ENCODE results near the gene CNST. TPM values are rescaled to one million over a fixed set of nuclear protein-coding genes. Genes with fewer than 3 reads are reported as not detected.

CNST gene
- total RNA-seq, 2 experiments from 2014 or later: 14.6 to 25.1 TPM

DNA sequence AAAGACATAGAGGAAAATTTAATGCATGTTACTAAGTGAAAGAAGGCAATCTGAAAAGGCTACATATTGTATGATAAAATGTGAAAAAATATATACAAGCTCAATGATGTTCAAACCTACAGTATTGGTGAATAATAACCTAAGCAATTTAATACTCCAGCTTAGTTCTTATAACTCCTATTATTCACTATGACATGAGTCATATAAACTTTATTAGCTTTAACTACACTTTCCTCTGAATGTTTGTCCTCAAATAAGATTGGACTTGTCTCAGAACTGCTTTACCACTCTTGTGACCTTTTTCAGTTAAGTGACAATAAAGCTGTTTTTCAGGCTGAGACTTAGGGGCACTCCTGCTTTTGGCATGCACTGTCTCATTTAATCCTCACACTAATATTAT is 50.9 kb downstream of the CNST start:
- no peaks in the 10 kb centered on the region for H3K4me1 ChIP-seq (ENCODE audit: insufficient read depth, low read length, poor library complexity, severe bottlenecking)
- ChIA-PET POLR2A (interaction anchor here (1.0 to 1.7 kb wide), 2 partner anchors 16 to 20 kb away, joined by 3 to 8 read pairs; no protein-coding TSS in a partner anchor), CTCF (ENCODE audit: unreplicated experiment) (no interaction called here)
- no peaks in the 10 kb centered on the region for H4K20me1 ChIP-seq (ENCODE audit: insufficient read depth, low read length)
- intact Hi-C loops (cut with micrococcal nuclease; ENCODE audit: unreplicated experiment): no loop called here
- no peak for DNase-seq (ENCODE audit: low spot score)
- no peaks in the 10 kb centered on the region; the same call in 1 of the 2 replicates for H3K79me2 ChIP-seq (ENCODE audit: insufficient read depth, low read depth, low read length)
- H3K27ac ChIP-seq (ENCODE audit: low read depth, low read length, poor library complexity, severe bottlenecking): no peak overlapping the region
- H3K9me2 ChIP-seq (ENCODE audit: insufficient read depth, low read length): no peaks in the 10 kb centered on the region
- no peaks in the 10 kb centered on the region for H3K9me3 ChIP-seq (ENCODE audit: low read length)
- no peak overlapping the region for H2AFZ ChIP-seq (ENCODE audit: low read length)
- H3K4me3 ChIP-seq (ENCODE audit: low read depth, low read length, poor library complexity, severe bottlenecking): no peak overlapping the region
- BruUV-seq (replicated peaks): no TSS peak
- no peak overlapping the region for H3K4me2 ChIP-seq (ENCODE audit: low read length)
- H3K36me3 ChIP-seq (ENCODE audit: insufficient read depth, low read length): peaks cover 31% of the 10 kb centered on the region
- TF ChIP-seq, protein P1, sequence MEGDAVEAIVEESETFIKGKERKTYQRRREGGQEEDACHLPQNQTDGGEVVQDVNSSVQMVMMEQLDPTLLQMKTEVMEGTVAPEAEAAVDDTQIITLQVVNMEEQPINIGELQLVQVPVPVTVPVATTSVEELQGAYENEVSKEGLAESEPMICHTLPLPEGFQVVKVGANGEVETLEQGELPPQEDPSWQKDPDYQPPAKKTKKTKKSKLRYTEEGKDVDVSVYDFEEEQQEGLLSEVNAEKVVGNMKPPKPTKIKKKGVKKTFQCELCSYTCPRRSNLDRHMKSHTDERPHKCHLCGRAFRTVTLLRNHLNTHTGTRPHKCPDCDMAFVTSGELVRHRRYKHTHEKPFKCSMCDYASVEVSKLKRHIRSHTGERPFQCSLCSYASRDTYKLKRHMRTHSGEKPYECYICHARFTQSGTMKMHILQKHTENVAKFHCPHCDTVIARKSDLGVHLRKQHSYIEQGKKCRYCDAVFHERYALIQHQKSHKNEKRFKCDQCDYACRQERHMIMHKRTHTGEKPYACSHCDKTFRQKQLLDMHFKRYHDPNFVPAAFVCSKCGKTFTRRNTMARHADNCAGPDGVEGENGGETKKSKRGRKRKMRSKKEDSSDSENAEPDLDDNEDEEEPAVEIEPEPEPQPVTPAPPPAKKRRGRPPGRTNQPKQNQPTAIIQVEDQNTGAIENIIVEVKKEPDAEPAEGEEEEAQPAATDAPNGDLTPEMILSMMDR (conservative IDR thresholded peaks at IDR 0.05; ENCODE audit: low read length): no peak
- TF ChIP-seq EZH2phosphoT487 (IDR thresholded peaks at IDR 0.05; ENCODE audit: borderline replicate concordance, low read depth, low read length): no peak

GRCh38 chr1:246617768-246618167 is 51.5 kb downstream of the CNST start:
- no TSS peak for BruUV-seq (replicated peaks)
- no peak overlapping the region for H3K4me2 ChIP-seq (ENCODE audit: low read length)
- POLR2A ChIA-PET: interaction anchor here (1.0 to 1.9 kb wide), 3 partner anchors 11 to 20 kb away, joined by 3 to 8 read pairs (median 6); no protein-coding TSS in a partner anchor
- no peak overlapping the region for H3K4me3 ChIP-seq (ENCODE audit: low read depth, low read length, poor library complexity, severe bottlenecking)
- no peaks in the 10 kb centered on the region for H4K20me1 ChIP-seq (ENCODE audit: insufficient read depth, low read length)
- intact Hi-C loops (cut with micrococcal nuclease; ENCODE audit: unreplicated experiment): no loop called here
- H3K27ac ChIP-seq (ENCODE audit: low read depth, low read length, poor library complexity, severe bottlenecking): no peak overlapping the region
- no peak overlapping the region for H2AFZ ChIP-seq (ENCODE audit: low read length)
- H3K79me2 ChIP-seq (ENCODE audit: insufficient read depth, low read depth, low read length): no peaks in the 10 kb centered on the region; the same call in 1 of the 2 replicates
- H3K9me3 ChIP-seq (ENCODE audit: low read length): no peaks in the 10 kb centered on the region
- H3K36me3 ChIP-seq (ENCODE audit: insufficient read depth, low read length): peaks cover 36% of the 10 kb centered on the region
- TF ChIP-seq EZH2phosphoT487 (IDR thresholded peaks at IDR 0.05; ENCODE audit: borderline replicate concordance, low read depth, low read length): no peak
- TF ChIP-seq, protein P1 (conservative IDR thresholded peaks at IDR 0.05; ENCODE audit: low read length): no peak
- H3K4me1 ChIP-seq (ENCODE audit: insufficient read depth, low read length, poor library complexity, severe bottlenecking): no peaks in the 10 kb centered on the region
- CTCF ChIA-PET (ENCODE audit: unreplicated experiment): no interaction called here
- no peaks in the 10 kb centered on the region for H3K9me2 ChIP-seq (ENCODE audit: insufficient read depth, low read length)
- DNase-seq (ENCODE audit: low spot score): no peak

GRCh38 chr1:246618240-246618808 is 52.1 kb downstream of the CNST start:
- CTCF ChIA-PET (ENCODE audit: unreplicated experiment): no interaction called here
- intact Hi-C loops (cut with micrococcal nuclease; ENCODE audit: unreplicated experiment): no loop called here
- no peak overlapping the region for H3K4me3 ChIP-seq (ENCODE audit: low read depth, low read length, poor library complexity, severe bottlenecking)
- no TSS peak for BruUV-seq (replicated peaks)
- H3K4me2 ChIP-seq (ENCODE audit: low read length): no peak overlapping the region
- H3K4me1 ChIP-seq (ENCODE audit: insufficient read depth, low read length, poor library complexity, severe bottlenecking): no peaks in the 10 kb centered on the region
- H3K27ac ChIP-seq (ENCODE audit: low read depth, low read length, poor library complexity, severe bottlenecking): no peak overlapping the region
- peaks cover 36% of the 10 kb centered on the region for H3K36me3 ChIP-seq (ENCODE audit: insufficient read depth, low read length)
- H3K79me2 ChIP-seq (ENCODE audit: insufficient read depth, low read depth, low read length): no peaks in the 10 kb centered on the region; the same call in 1 of the 2 replicates
- POLR2A ChIA-PET: interaction anchor here (0.7 to 1.9 kb wide), 4 partner anchors 10 to 1615 kb away, joined by 3 to 8 read pairs (median 4); no protein-coding TSS in a partner anchor
- H2AFZ ChIP-seq (ENCODE audit: low read length): no peak overlapping the region
- H4K20me1 ChIP-seq (ENCODE audit: insufficient read depth, low read length): no peaks in the 10 kb centered on the region
- H3K9me3 ChIP-seq (ENCODE audit: low read length): no peaks in the 10 kb centered on the region
- no peak for DNase-seq (ENCODE audit: low spot score)
- TF ChIP-seq EZH2phosphoT487 (IDR thresholded peaks at IDR 0.05; ENCODE audit: borderline replicate concordance, low read depth, low read length): no peak
- TF ChIP-seq, protein P1 (conservative IDR thresholded peaks at IDR 0.05; ENCODE audit: low read length): no peak
- no peaks in the 10 kb centered on the region for H3K9me2 ChIP-seq (ENCODE audit: insufficient read depth, low read length)

All from OCI-LY7 (cell line).